ENCODE data around the gene CDKL5. TPM values are rescaled to one million over a fixed set of nuclear protein-coding genes. Genes with fewer than 3 reads are reported as not detected.
"Not testable (repeated sequence)": the region's sequence is repeated elsewhere in the genome, so short reads cannot be mapped to it uniquely, and the experiment has no call there.

Gene CDKL5
- total and polyA plus RNA-seq, 12 donors = 0.40 to 13.8 (median 7.4) TPM

- H3K27me3 ChIP-seq = no peaks in the 10 kb centered on the region
- H3K4me1 ChIP-seq (replicated peaks in 1 of 2) = no peaks in the 10 kb centered on the region
- 0 to 24% (median 7%) methylated on average over 1 to 28 of the region's 28 CpGs for WGBS, 4 donors
- peak overlapping the region in 4 of 5 donors; percentile 31 to 78 (median 56) for H3K27ac ChIP-seq
- intact Hi-C loops (cut with DNase I) = loop anchor here (10.0 kb wide), 2 partner anchors 250 to 470 kb away; partner anchors contain the start of gene RS1 (in 1 of the 2)
- TF ChIP-seq POLR2A (IDR thresholded peaks at IDR 0.05) (no peak), CTCF (IDR thresholded peaks at IDR 0.05) (no peak)
- peak overlapping the region in 3 of 4 donors; percentile 14 to 83 (median 16) for H3K4me3 ChIP-seq
- DNase-seq = peak; percentile 10 to 56 (median 21)
- H3K36me3 ChIP-seq (replicated peaks in 1 of 2) = no peaks in the 10 kb centered on the region
- no peaks in the 10 kb centered on the region for H3K9me3 ChIP-seq (replicated peaks in 1 of 3)
These were observed 768 bp upstream of the CDKL5 start for GRCh38 chrX:18424482-18425198.

DNA sequence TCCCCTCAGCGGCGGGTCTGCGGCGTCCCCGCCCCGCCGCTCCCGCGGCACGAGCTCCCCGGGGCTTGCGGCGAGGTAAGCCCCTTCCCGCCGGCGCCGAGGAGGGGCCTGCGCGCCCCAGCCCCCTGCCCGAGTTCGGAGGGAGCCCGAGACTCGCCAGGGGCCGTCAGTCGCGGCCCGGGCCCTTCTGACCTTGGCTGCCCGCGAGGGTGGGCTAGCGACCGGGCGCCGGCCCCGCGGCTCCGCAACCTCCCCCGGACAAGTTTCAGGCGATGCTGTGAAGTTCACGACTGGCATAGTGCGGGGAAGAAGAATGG, 554 bp downstream of the CDKL5 start:
- 1 to 21% (median 19%) methylated on average over 6 to 35 of the region's 40 CpGs; no CpG with 5 or more reads in 1 of the 4 donors for WGBS, 4 donors
- H3K36me3 ChIP-seq (replicated peaks in 1 of 2) = no peaks in the 10 kb centered on the region
- H3K4me3 ChIP-seq = peak overlapping the region in 3 of 4 donors; percentile 32 to 83 (median 52)
- peak in 1 of 7 donors; percentile 22 for DNase-seq
- intact Hi-C loops (cut with DNase I) = loop anchor here (10.0 kb wide), 2 partner anchors 249 to 469 kb away; partner anchors contain the start of gene RS1 (in 1 of the 2)
- H3K9me3 ChIP-seq (replicated peaks in 1 of 3) = no peaks in the 10 kb centered on the region
- H3K4me1 ChIP-seq (replicated peaks in 1 of 2) = no peaks in the 10 kb centered on the region
- TF ChIP-seq CTCF (IDR thresholded peaks at IDR 0.05) = no peak
- TF ChIP-seq POLR2A (IDR thresholded peaks at IDR 0.05) = no peak
- no peaks in the 10 kb centered on the region for H3K27me3 ChIP-seq
- peak overlapping the region in 3 of 5 donors; percentile 48 to 84 (median 69) for H3K27ac ChIP-seq

DNA sequence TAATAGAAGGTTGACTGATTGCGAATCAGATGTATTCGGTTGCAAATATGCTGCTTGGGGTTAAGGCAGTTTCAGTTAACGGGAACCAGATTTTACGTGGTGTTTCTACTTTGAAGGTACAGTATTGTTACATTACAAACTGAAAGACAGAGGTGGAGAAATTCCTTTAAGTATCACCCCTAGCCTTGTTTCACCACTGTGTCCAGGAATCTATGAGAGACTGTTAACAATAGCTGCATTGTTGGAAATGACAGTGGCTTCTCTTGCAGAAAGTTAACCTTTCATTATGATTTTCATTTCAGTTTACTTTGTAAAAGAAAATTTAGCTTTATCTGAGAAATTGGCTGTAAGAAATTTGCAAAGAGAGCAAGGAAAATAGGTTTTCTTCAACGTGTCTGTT, 2.6 kb downstream of the CDKL5 start:
- intact Hi-C loops (cut with DNase I) = loop anchor here (10.0 kb wide), 2 partner anchors 247 to 467 kb away; partner anchors contain the start of gene RS1 (in 1 of the 2)
- no peak overlapping the region for H3K27ac ChIP-seq
- H3K36me3 ChIP-seq (replicated peaks in 1 of 2) = no peaks in the 10 kb centered on the region
- no peaks in the 10 kb centered on the region for H3K4me1 ChIP-seq (replicated peaks in 1 of 2)
- WGBS, 4 donors = 52 to 96% (median 83%) methylated on average over 5 of the region's 5 CpGs
- H3K27me3 ChIP-seq = no peaks in the 10 kb centered on the region
- TF ChIP-seq CTCF (IDR thresholded peaks at IDR 0.05) (no peak), POLR2A (IDR thresholded peaks at IDR 0.05) (no peak)
- no peak for DNase-seq
- no peaks in the 10 kb centered on the region for H3K9me3 ChIP-seq (replicated peaks in 1 of 3)
- H3K4me3 ChIP-seq = no peak overlapping the region

DNA sequence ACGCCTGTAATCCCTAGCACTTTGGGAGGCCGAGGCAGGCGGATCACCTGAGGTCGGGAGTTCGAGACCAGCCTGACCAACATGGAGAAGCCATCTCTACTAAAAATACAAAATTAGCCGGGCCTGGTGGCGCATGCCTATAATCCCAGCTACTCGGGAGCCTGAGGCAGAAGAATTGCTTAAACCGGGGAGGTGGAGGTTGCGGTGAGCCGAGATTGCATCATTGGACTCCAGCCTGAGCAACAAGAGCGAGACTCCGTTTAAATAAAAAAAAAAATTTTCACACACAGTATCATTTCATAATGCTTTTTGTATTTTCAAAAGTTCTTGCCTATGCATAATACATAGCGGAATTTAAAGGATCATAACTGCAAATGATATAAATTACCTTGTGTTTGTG, 7.9 kb downstream of the CDKL5 start:
- DNase-seq; H3K27me3 ChIP-seq; intact Hi-C loops (cut with DNase I); H3K9me3 ChIP-seq (replicated peaks in 1 of 3); H3K4me1 ChIP-seq (replicated peaks in 1 of 2); H3K27ac ChIP-seq; H3K4me3 ChIP-seq; H3K36me3 ChIP-seq (replicated peaks in 1 of 2): not testable (repeated sequence)
- WGBS, 4 donors = 89 to 94% (median 91%) methylated on average over 14 of the region's 14 CpGs

- H3K27me3 ChIP-seq = no peaks in the 10 kb centered on the region
- WGBS, 4 donors = 72 to 83% (median 78%) methylated on average over 2 of the region's 2 CpGs
- no peaks in the 10 kb centered on the region for H3K36me3 ChIP-seq (replicated peaks in 1 of 2)
- TF ChIP-seq CTCF (IDR thresholded peaks at IDR 0.05) = no peak
- no peak for TF ChIP-seq POLR2A (IDR thresholded peaks at IDR 0.05)
- intact Hi-C loops (cut with DNase I) = no loop called here
- no peaks in the 10 kb centered on the region for H3K9me3 ChIP-seq (replicated peaks in 1 of 3)
- H3K27ac ChIP-seq = no peak overlapping the region
- no peak overlapping the region for H3K4me3 ChIP-seq
- H3K4me1 ChIP-seq (replicated peaks in 1 of 2) = no peaks in the 10 kb centered on the region
- DNase-seq = no peak
These were observed 9.5 kb downstream of the CDKL5 start for GRCh38 chrX:18434896-18435295.

Measured in adrenal gland (tissue), 12 donors.